Measurements from ENCODE around the gene TEKT1. TPM values are rescaled to one million over a fixed set of nuclear protein-coding genes. Genes with fewer than 3 reads are reported as not detected.

The TEKT1 gene
- total RNA-seq, 1 experiment from 2014 or later, result not detected

DNA sequence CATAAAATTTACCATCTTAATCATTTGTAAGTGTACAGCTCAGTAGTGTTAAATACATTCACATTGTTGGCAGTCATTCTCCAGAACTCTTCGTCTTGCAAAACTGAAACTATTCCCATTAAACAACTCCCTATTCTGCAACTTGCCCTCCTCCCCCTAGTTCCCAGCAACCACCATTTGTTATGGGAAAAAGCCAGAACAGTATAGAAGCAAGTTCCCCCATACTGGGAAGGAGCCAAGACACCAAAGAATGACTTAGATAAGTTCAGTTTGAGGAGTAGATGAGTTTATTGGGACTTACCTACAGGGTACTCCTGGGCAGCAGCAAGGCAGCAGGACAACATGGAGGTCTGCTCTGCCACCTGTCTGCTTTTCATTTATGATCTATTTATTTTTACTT is 39.3 kb upstream of the TEKT1 start:
- H3K36me3 ChIP-seq (ENCODE audit: control insufficient read depth in 1 of 2, insufficient read depth in 2 of 2, low read length in 2 of 2), result no peaks in the 10 kb centered on the region
- DNase-seq (ENCODE audit: low read depth, low spot score) (no peak), ATAC-seq (no peak)
- intact Hi-C loops (cut with micrococcal nuclease), result no loop called here
- no peaks in the 10 kb centered on the region for H3K9me2 ChIP-seq (ENCODE audit: insufficient read depth)
- H2AFZ ChIP-seq (ENCODE audit: low read depth, low read length, poor library complexity, severe bottlenecking), result no peak overlapping the region
- peaks cover 46 to 69% of the 10 kb centered on the region in 2 experiments for H3K4me1 ChIP-seq (ENCODE audit: control insufficient read depth in 1 of 2, insufficient read depth in 2 of 2, low read length in 2 of 2)
- H4K20me1 ChIP-seq (ENCODE audit: insufficient read depth), result no peaks in the 10 kb centered on the region
- H3K27me3 ChIP-seq (ENCODE audit: insufficient read depth, low read length), result no peaks in the 10 kb centered on the region
- no peaks in the 10 kb centered on the region for H3K9me3 ChIP-seq (ENCODE audit: control insufficient read depth in 1 of 2, insufficient read depth in 1 of 2, low read depth in 1 of 2, low read length in 2 of 2)
- ChIA-PET RAD21 (ENCODE audit: low non-redundant PET in 1 of 2, low total read pairs in 2 of 2, uncharacterized antibody in 2 of 2, unreplicated experiment in 2 of 2) (no interaction called here), POLR2A (no interaction called here), CTCF (interaction anchor here (2.4 kb wide), 1 partner anchor 17 kb away, joined by 8 read pairs; no protein-coding TSS in a partner anchor)
- no peak overlapping the region for H3K4me3 ChIP-seq (replicated peaks in 1 of 2; ENCODE audit: low read depth in 1 of 2, low read length in 2 of 2)
- TF ChIP-seq POLR2AphosphoS5 (IDR thresholded peaks at IDR 0.05; ENCODE audit: low read depth, low read length) (no peak), SP1 (IDR thresholded peaks at IDR 0.05; ENCODE audit: low read depth) (no peak), SRF (IDR thresholded peaks at IDR 0.05; ENCODE audit: low read depth) (no peak), EZH2phosphoT487 (IDR thresholded peaks at IDR 0.05; ENCODE audit: borderline replicate concordance) (no peak), CEBPB (IDR thresholded peaks at IDR 0.05; ENCODE audit: low read depth) (no peak), EGR1 (IDR thresholded peaks at IDR 0.05; ENCODE audit: low read depth) (no peak), SIN3A (IDR thresholded peaks at IDR 0.05; ENCODE audit: low read depth) (no peak), JUND (IDR thresholded peaks at IDR 0.05) (no peak), RAD21 (IDR thresholded peaks at IDR 0.05; ENCODE audit: low read depth) (no peak), ELF1 (IDR thresholded peaks at IDR 0.05; ENCODE audit: borderline replicate concordance, low read depth) (no peak), CBX3 (IDR thresholded peaks at IDR 0.05; ENCODE audit: low read depth) (no peak), FOSL1 (IDR thresholded peaks at IDR 0.05; ENCODE audit: low read depth) (no peak), EZH2 (IDR thresholded peaks at IDR 0.05) (no peak), TCF7L2 (IDR thresholded peaks at IDR 0.05; ENCODE audit: borderline replicate concordance, extremely low read depth, insufficient read depth, insufficient read length) (no peak), YY1 (IDR thresholded peaks at IDR 0.05; ENCODE audit: extremely low read depth, insufficient replicate concordance, low read depth, low read length) (no peak)
- TF ChIP-seq, protein P1, sequence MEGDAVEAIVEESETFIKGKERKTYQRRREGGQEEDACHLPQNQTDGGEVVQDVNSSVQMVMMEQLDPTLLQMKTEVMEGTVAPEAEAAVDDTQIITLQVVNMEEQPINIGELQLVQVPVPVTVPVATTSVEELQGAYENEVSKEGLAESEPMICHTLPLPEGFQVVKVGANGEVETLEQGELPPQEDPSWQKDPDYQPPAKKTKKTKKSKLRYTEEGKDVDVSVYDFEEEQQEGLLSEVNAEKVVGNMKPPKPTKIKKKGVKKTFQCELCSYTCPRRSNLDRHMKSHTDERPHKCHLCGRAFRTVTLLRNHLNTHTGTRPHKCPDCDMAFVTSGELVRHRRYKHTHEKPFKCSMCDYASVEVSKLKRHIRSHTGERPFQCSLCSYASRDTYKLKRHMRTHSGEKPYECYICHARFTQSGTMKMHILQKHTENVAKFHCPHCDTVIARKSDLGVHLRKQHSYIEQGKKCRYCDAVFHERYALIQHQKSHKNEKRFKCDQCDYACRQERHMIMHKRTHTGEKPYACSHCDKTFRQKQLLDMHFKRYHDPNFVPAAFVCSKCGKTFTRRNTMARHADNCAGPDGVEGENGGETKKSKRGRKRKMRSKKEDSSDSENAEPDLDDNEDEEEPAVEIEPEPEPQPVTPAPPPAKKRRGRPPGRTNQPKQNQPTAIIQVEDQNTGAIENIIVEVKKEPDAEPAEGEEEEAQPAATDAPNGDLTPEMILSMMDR (IDR thresholded peaks at IDR 0.05 in 2 of 3, conservative IDR thresholded peaks at IDR 0.05 in 1 of 3; ENCODE audit: borderline replicate concordance in 1 of 3, insufficient read depth in 1 of 3, low read depth in 2 of 3, low read length in 2 of 3), result no peak
- TF ChIP-seq, protein P2, sequence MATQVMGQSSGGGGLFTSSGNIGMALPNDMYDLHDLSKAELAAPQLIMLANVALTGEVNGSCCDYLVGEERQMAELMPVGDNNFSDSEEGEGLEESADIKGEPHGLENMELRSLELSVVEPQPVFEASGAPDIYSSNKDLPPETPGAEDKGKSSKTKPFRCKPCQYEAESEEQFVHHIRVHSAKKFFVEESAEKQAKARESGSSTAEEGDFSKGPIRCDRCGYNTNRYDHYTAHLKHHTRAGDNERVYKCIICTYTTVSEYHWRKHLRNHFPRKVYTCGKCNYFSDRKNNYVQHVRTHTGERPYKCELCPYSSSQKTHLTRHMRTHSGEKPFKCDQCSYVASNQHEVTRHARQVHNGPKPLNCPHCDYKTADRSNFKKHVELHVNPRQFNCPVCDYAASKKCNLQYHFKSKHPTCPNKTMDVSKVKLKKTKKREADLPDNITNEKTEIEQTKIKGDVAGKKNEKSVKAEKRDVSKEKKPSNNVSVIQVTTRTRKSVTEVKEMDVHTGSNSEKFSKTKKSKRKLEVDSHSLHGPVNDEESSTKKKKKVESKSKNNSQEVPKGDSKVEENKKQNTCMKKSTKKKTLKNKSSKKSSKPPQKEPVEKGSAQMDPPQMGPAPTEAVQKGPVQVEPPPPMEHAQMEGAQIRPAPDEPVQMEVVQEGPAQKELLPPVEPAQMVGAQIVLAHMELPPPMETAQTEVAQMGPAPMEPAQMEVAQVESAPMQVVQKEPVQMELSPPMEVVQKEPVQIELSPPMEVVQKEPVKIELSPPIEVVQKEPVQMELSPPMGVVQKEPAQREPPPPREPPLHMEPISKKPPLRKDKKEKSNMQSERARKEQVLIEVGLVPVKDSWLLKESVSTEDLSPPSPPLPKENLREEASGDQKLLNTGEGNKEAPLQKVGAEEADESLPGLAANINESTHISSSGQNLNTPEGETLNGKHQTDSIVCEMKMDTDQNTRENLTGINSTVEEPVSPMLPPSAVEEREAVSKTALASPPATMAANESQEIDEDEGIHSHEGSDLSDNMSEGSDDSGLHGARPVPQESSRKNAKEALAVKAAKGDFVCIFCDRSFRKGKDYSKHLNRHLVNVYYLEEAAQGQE (IDR thresholded peaks at IDR 0.05; ENCODE audit: low read depth), result no peak
- TF ChIP-seq, protein P3, sequence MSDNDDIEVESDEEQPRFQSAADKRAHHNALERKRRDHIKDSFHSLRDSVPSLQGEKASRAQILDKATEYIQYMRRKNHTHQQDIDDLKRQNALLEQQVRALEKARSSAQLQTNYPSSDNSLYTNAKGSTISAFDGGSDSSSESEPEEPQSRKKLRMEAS (IDR thresholded peaks at IDR 0.05), result no peak
- TF ChIP-seq, protein P4, sequence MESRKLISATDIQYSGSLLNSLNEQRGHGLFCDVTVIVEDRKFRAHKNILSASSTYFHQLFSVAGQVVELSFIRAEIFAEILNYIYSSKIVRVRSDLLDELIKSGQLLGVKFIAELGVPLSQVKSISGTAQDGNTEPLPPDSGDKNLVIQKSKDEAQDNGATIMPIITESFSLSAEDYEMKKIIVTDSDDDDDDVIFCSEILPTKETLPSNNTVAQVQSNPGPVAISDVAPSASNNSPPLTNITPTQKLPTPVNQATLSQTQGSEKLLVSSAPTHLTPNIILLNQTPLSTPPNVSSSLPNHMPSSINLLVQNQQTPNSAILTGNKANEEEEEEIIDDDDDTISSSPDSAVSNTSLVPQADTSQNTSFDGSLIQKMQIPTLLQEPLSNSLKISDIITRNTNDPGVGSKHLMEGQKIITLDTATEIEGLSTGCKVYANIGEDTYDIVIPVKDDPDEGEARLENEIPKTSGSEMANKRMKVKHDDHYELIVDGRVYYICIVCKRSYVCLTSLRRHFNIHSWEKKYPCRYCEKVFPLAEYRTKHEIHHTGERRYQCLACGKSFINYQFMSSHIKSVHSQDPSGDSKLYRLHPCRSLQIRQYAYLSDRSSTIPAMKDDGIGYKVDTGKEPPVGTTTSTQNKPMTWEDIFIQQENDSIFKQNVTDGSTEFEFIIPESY (IDR thresholded peaks at IDR 0.05; ENCODE audit: extremely low read depth, insufficient replicate concordance, low read length), result no peak
- TF ChIP-seq, protein P5, sequence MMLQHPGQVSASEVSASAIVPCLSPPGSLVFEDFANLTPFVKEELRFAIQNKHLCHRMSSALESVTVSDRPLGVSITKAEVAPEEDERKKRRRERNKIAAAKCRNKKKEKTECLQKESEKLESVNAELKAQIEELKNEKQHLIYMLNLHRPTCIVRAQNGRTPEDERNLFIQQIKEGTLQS (IDR thresholded peaks at IDR 0.05), result no peak
- H3K9ac ChIP-seq (ENCODE audit: low read length), result no peak overlapping the region
- H3K4me2 ChIP-seq (ENCODE audit: low read length), result peak overlapping the region; percentile 60; the same call in 1 of the 2 replicates
- H3K27ac ChIP-seq (ENCODE audit: low read depth, low read length), result peak overlapping the region; percentile 88; the same call in 1 of the 2 replicates
- H3K79me2 ChIP-seq (ENCODE audit: insufficient read depth, low read length), result peaks cover 76% of the 10 kb centered on the region
- BruUV-seq (replicated peaks), result no TSS peak
